ENCODE results near the gene ADRB2. TPM values are rescaled to one million over a fixed set of nuclear protein-coding genes. Genes with fewer than 3 reads are reported as not detected.

The ADRB2 gene
- total RNA-seq, 1 experiment from 2014 or later = not detected

DNA sequence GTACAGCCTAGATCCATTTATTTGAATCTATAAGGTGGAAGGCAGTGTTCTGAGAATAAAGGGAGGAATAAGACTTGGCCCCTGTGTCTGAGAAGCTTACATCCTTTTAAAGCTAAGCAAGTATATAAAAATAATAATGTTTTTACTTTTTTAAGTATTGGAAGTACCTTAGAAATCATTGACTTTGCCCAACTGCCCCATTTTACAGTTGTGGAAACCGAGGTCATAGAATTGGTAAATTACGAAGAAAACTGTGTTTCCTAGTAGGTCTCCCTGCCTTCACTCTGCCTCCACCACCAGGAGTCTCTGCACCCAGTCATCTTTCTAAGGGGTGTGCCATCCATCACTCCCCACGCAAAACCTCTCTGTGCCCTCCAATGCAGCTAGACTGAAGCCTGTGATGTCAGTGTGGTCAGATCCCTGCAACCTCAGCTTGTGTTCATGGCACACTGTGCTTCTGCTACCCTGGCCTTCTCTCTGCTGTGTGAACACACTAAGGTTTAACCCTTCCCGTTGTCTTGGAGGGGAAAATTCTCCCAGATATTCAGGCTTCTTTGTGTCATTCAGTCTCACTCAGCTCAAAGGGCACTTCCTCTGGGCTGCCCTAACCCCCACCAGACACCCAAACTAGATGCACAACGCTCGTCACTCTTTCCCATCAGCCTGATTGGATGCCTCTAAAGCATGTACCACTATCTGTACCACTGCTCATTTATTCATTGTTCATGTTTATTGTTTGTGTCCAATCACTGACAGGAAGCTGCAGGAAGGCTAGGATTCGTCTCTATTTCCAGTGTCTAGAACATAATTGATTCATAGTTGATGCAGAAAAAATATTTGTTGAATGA lies 18.2 kb downstream of the ADRB2 start:
- intact Hi-C loops (cut with micrococcal nuclease; ENCODE audit: unreplicated experiment) = no loop called here
- no peak for DNase-seq
- TF ChIP-seq, protein P1, sequence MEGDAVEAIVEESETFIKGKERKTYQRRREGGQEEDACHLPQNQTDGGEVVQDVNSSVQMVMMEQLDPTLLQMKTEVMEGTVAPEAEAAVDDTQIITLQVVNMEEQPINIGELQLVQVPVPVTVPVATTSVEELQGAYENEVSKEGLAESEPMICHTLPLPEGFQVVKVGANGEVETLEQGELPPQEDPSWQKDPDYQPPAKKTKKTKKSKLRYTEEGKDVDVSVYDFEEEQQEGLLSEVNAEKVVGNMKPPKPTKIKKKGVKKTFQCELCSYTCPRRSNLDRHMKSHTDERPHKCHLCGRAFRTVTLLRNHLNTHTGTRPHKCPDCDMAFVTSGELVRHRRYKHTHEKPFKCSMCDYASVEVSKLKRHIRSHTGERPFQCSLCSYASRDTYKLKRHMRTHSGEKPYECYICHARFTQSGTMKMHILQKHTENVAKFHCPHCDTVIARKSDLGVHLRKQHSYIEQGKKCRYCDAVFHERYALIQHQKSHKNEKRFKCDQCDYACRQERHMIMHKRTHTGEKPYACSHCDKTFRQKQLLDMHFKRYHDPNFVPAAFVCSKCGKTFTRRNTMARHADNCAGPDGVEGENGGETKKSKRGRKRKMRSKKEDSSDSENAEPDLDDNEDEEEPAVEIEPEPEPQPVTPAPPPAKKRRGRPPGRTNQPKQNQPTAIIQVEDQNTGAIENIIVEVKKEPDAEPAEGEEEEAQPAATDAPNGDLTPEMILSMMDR (IDR thresholded peaks at IDR 0.05; ENCODE audit: insufficient read depth in 1 of 2, low read depth in 1 of 2, low read length in 1 of 2, severe bottlenecking in 1 of 2, unreplicated experiment in 1 of 2) = no peak
- Mint-ChIP-seq H3K4me1 (ENCODE audit: low read depth, unreplicated experiment) (no peaks in the 10 kb centered on the region), H3K27me3 (ENCODE audit: insufficient read depth, unreplicated experiment) (peaks cover 21% of the 10 kb centered on the region), H3K4me3 (ENCODE audit: unreplicated experiment) (no peak overlapping the region), H3K36me3 (ENCODE audit: insufficient read depth, unreplicated experiment) (no peaks in the 10 kb centered on the region), H3K27ac (ENCODE audit: unreplicated experiment) (no peak overlapping the region), H3K9me3 (ENCODE audit: unreplicated experiment) (no peaks in the 10 kb centered on the region)
- no peaks in the 10 kb centered on the region for H3K4me1 ChIP-seq
- ChIA-PET POLR2A (no interaction called here), CTCF (interaction anchor here (0.5 to 1.1 kb wide), 2 partner anchors 115 to 191 kb away, joined by 3 to 4 read pairs; no protein-coding TSS in a partner anchor)
- H3K9me3 ChIP-seq = no peaks in the 10 kb centered on the region
- H3K36me3 ChIP-seq (ENCODE audit: control insufficient read depth, insufficient read depth, low read length) = no peaks in the 10 kb centered on the region
- H3K4me3 ChIP-seq (ENCODE audit: low read depth, low read length) = no peak overlapping the region
- H3K27me3 ChIP-seq (replicated peaks; ENCODE audit: control insufficient read depth, insufficient read depth, low read length) = peaks cover 1% of the 10 kb centered on the region; the same call in 1 of the 2 replicates
- no TSS peak for BruUV-seq (replicated peaks)

DNA sequence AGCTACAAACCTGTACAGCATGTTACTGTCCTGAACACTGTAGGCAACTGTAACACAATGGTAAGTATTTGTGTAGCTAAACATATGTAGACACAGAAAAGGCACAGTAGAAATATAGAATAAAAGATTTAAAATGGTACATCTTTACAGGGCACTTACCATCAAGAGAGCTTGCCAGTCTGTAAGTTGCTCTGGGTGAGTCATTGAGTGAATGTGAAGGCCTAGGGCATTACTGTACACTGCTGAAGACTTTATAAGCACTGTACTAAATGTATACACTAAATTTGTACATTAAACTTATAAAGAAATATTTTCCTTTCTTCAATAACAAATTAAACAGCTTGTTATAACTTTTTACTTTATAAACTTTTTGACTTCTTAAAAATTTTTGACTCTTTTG lies 20.5 kb downstream of the ADRB2 start:
- no TSS peak for BruUV-seq (replicated peaks)
- Histone ChIP-seq H3K36me3 (ENCODE audit: control insufficient read depth, insufficient read depth, low read length) (no peaks in the 10 kb centered on the region), H3K27me3 (replicated peaks; ENCODE audit: control insufficient read depth, insufficient read depth, low read length) (peaks cover 1% of the 10 kb centered on the region; the same call in 1 of the 2 replicates), H3K4me1 (no peaks in the 10 kb centered on the region), H3K9me3 (no peaks in the 10 kb centered on the region), H3K4me3 (ENCODE audit: low read depth, low read length) (no peak overlapping the region)
- Mint-ChIP-seq H3K36me3 (ENCODE audit: insufficient read depth, unreplicated experiment) (no peaks in the 10 kb centered on the region), H3K27ac (ENCODE audit: unreplicated experiment) (no peak overlapping the region), H3K4me1 (ENCODE audit: low read depth, unreplicated experiment) (no peaks in the 10 kb centered on the region), H3K4me3 (ENCODE audit: unreplicated experiment) (no peak overlapping the region), H3K27me3 (ENCODE audit: insufficient read depth, unreplicated experiment) (peaks cover 25% of the 10 kb centered on the region), H3K9me3 (ENCODE audit: unreplicated experiment) (no peaks in the 10 kb centered on the region)
- ChIA-PET CTCF (interaction anchor here (1.1 kb wide), 1 partner anchor 110 kb away, joined by 3 read pairs; no protein-coding TSS in a partner anchor), POLR2A (no interaction called here)
- DNase-seq = no peak
- intact Hi-C loops (cut with micrococcal nuclease; ENCODE audit: unreplicated experiment) = no loop called here
- TF ChIP-seq, protein P1 (IDR thresholded peaks at IDR 0.05; ENCODE audit: insufficient read depth in 1 of 2, low read depth in 1 of 2, low read length in 1 of 2, severe bottlenecking in 1 of 2, unreplicated experiment in 1 of 2) = no peak

DNA sequence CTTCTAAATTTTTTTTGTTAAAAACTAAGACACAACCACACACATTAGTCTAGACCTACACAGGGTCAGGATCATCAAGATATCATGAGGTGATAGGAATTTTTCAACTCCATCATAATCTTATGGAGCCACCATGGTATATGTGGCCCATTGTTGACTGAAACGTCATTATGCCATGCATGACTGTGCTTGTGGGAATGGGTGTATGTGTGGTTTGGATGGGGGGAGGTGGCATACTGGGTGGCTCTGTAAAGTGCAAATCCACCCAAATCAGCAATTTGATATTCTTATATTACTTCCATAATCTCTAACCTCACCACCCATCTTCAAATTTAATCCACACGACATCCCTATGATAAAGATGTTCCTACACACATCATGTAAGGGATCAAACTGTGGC lies 21.0 kb downstream of the ADRB2 start:
- H3K9me3 ChIP-seq = no peaks in the 10 kb centered on the region
- Mint-ChIP-seq H3K36me3 (ENCODE audit: insufficient read depth, unreplicated experiment) (no peaks in the 10 kb centered on the region), H3K9me3 (ENCODE audit: unreplicated experiment) (no peaks in the 10 kb centered on the region), H3K27me3 (ENCODE audit: insufficient read depth, unreplicated experiment) (peaks cover 25% of the 10 kb centered on the region), H3K27ac (ENCODE audit: unreplicated experiment) (no peak overlapping the region), H3K4me1 (ENCODE audit: low read depth, unreplicated experiment) (no peaks in the 10 kb centered on the region), H3K4me3 (ENCODE audit: unreplicated experiment) (no peak overlapping the region)
- POLR2A ChIA-PET = no interaction called here
- CTCF ChIA-PET = no interaction called here
- no peak overlapping the region for H3K4me3 ChIP-seq (ENCODE audit: low read depth, low read length)
- BruUV-seq (replicated peaks) = no TSS peak
- DNase-seq = no peak
- intact Hi-C loops (cut with micrococcal nuclease; ENCODE audit: unreplicated experiment) = no loop called here
- no peaks in the 10 kb centered on the region for H3K4me1 ChIP-seq
- peaks cover 1% of the 10 kb centered on the region; the same call in 1 of the 2 replicates for H3K27me3 ChIP-seq (replicated peaks; ENCODE audit: control insufficient read depth, insufficient read depth, low read length)
- H3K36me3 ChIP-seq (ENCODE audit: control insufficient read depth, insufficient read depth, low read length) = no peaks in the 10 kb centered on the region
- TF ChIP-seq, protein P1 (IDR thresholded peaks at IDR 0.05; ENCODE audit: insufficient read depth in 1 of 2, low read depth in 1 of 2, low read length in 1 of 2, severe bottlenecking in 1 of 2, unreplicated experiment in 1 of 2) = no peak
